ENCODE results near the gene SHISAL1.

GRCh38 chr22:44267856-44268255 lies 44.9 kb downstream of the SHISAL1 start:
- TF ChIP-seq POLR2AphosphoS5 (IDR thresholded peaks at IDR 0.05) (no peak), CTCF (IDR thresholded peaks at IDR 0.05) (no peak)
